ACC112 (cell line): Measurements from ENCODE around the gene VAPB.
A peak's percentile ranks its signal among the peaks of the same experiment; 100 is the strongest.

ENCODE experiments used
- H2AFZ ChIP-seq: fragments of 200-600 bp; sonication (generic); one replicate; pipeline ENCODE4 v1.6.0; 2017; ENCODE audit warnings: antibody characterized with exemption, low read length; ENCODE audit not compliant: unreplicated experiment
- H3K27ac ChIP-seq: fragments of 200-600 bp; sonication (generic); 2 replicates; pipeline ENCODE4 v1.5.1; 2014; ENCODE audit warnings: low read depth, mild to moderate bottlenecking, antibody characterized with exemption, low read length, moderate library complexity
- H3K27me3 ChIP-seq: fragments of 200-600 bp; sonication (generic); 2 replicates; pipeline ENCODE4 v1.6.1; 2014; ENCODE audit warnings: mild to moderate bottlenecking, antibody characterized with exemption, low read length, moderate library complexity, mixed read lengths; ENCODE audit not compliant: insufficient read depth
- H3K36me3 ChIP-seq: fragments of 200-600 bp; sonication (generic); 2 replicates; pipeline ENCODE4 v1.6.1; 2016; ENCODE audit warnings: mild to moderate bottlenecking, antibody characterized with exemption, low read length, moderate library complexity, mixed read lengths; ENCODE audit not compliant: insufficient read depth
- H3K4me1 ChIP-seq: fragments of 200-600 bp; sonication (generic); one replicate; pipeline ENCODE4 v1.6.1; 2016; ENCODE audit warnings: low read length, mixed read lengths; ENCODE audit not compliant: insufficient read depth, unreplicated experiment, control insufficient read depth
- H3K4me3 ChIP-seq: fragments of 200-600 bp; sonication (generic); 2 replicates; pipeline ENCODE4 v1.5.1; 2014; ENCODE audit warnings: mild to moderate bottlenecking, low read depth, low read length
- H3K79me2 ChIP-seq: fragments of 200-600 bp; sonication (generic); one replicate; pipeline ENCODE4 v1.6.0; 2016; ENCODE audit warnings: low read length; ENCODE audit not compliant: control insufficient read depth, unreplicated experiment, insufficient read depth

VAPB gene, protein sequence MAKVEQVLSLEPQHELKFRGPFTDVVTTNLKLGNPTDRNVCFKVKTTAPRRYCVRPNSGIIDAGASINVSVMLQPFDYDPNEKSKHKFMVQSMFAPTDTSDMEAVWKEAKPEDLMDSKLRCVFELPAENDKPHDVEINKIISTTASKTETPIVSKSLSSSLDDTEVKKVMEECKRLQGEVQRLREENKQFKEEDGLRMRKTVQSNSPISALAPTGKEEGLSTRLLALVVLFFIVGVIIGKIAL

DNA sequence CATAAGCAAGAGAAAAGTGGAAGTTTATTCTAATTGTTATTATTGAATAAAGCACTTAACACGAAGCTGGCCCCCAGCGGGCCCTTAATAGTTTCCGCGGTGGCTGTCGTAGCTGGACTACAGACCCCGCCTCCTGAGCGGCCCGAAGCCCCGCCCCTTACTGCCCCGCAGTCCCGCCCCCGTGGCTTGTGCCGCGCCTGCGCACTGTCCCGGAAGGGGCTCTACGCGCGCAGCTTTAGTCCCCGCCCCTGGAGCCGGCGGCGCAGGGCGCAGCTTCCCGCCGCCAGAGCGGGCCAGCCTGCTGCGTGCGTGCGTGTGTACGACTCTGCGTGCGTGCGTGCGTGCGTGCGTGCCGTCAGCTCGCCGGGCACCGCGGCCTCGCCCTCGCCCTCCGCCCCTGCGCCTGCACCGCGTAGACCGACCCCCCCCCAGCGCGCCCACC is at the start of gene VAPB:
TSS of gene VAPB (plus strand) at position 348 of the 442 bp plus-strand sequence. CDS start 231 bp downstream, outside the sequence.
- Histone ChIP-seq H2AFZ (peak within 1 kb of the TSS; percentile 63), H3K79me2 (peaks cover 48% of the 10 kb centered on the region), H3K4me3 (peak within 1 kb of the TSS; percentile 98), H3K27me3 (no peaks in the 10 kb centered on the region), H3K4me1 (peaks cover 34% of the 10 kb centered on the region), H3K27ac (peak within 1 kb of the TSS; percentile 92), H3K36me3 (peaks cover 31% of the 10 kb centered on the region)

DNA sequence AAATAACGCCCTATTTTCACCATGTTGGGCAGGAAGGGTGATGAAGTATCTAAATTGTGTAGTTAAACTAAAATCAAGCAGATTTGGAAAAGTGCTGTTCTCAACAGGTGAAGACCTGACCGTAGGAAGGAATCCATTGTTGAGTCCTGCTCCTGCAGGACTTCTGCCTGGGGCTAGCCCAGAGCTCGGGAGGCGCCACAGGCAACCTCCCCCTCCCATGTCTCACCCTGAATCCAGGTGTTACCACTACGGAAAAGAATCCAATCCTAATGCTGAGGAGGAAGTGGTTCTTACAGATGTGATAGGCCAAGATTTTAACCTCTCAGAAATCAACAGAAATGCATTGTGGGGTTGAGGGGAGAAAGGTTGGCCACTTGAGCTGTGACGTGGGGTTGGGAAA is 49.3 kb upstream of the VAPB start:
- H3K79me2 ChIP-seq: peaks cover 67% of the 10 kb centered on the region
- 0 out of 2 replicates have a peak overlapping the region, but pooled peaks have one; percentile 90 for H3K27ac ChIP-seq
- H3K4me1 ChIP-seq: peaks cover 50% of the 10 kb centered on the region

DNA sequence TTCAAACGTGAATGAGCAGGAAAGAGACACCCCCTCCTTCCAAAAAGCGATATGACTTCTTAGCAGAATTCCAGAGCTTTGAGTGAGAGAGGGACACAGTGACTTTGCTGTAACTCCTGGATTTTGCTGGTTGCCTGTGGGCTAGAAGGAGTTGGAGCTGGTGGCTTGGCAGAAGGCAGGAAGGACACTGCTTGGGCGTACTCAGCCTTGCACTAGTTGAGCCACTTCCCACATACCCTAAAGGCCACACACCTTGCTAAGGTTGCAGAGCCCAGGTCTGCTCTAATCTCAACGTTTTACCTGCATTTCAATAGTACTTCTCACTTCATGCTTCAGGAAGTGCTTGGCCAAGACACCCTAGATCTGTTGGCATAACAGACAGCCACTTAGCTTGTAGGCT is 48.9 kb upstream of the VAPB start:
- Histone ChIP-seq H3K4me1 (peaks cover 54% of the 10 kb centered on the region), H3K36me3 (peaks cover 7% of the 10 kb centered on the region; the same call in 1 of the 2 replicates), H3K27ac (peak overlapping the region; percentile 90), H3K27me3 (no peaks in the 10 kb centered on the region), H2AFZ (no peak overlapping the region), H3K4me3 (no peak overlapping the region), H3K79me2 (peaks cover 66% of the 10 kb centered on the region)

More for the DNA sequence above, 49.3 kb upstream of the VAPB start:
- Histone ChIP-seq H3K4me3 (no peak overlapping the region), H3K27me3 (no peaks in the 10 kb centered on the region), H2AFZ (no peak overlapping the region), H3K36me3 (peaks cover 7% of the 10 kb centered on the region; the same call in 1 of the 2 replicates)

DNA sequence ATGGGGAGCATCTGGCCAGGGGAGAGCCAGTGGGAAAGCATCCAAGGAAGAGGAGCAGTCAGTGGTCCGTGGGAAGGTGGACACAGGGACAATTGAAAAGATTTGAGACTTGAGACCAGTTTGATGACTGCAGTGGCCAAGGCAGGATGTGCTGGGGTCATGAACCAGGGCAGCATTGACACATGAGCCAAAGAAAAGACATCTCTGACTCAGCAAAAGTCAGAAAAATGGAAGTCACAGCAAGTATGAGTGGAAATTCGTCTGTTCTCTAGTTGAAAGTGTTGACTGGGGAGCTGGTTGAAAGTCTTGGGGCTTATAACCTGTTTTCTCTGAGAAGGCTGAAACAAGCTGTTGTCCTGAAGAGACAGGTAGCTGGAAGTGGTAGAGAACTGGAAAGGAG is 48.2 kb upstream of the VAPB start:
- Histone ChIP-seq H3K27me3 (no peaks in the 10 kb centered on the region), H3K27ac (peak overlapping the region; percentile 90), H3K36me3 (peaks cover 13% of the 10 kb centered on the region; the same call in 1 of the 2 replicates)

DNA sequence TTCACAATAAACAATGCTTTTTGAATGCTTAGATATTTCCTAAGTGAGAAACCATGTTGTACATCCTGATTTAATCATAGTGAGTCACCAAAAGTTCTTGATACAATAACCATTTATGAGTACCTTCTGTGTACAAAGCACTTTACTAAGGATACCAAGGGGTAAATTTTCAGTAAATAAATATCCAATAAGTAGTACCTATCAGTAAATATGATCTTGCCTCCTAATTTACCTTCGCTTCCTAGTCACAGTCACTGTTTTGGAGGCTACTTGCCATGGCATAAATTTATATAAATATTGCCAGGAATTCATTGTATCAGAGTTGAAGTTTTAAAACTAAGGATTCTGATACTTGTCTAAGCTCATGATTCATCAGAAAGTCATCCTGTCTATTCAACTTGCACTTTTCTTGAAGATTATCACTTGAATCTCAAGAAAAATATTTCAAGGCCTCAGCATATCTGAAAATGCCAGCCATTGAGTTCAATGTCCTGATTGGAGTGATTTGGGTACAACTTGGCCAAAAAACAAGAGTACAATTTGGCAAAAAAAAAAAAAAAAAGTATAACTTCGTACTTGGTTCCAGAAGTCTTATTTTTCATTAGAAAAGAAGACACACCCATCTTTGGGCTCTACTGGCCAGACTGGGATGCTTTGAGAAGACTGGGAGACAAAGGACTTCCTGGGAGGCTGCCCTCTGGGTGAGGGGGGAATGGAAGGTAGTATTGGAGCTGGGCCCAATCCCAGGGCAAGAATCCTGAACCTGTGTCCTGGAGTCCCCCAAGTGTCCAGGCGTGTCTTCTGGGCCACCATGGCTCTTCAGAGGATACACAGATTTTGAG is 46.7 kb upstream of the VAPB start:
- Histone ChIP-seq H2AFZ (no peak overlapping the region), H3K4me1 (peaks cover 56% of the 10 kb centered on the region), H3K36me3 (peaks cover 24% of the 10 kb centered on the region), H3K27me3 (no peaks in the 10 kb centered on the region), H3K27ac (peak overlapping the region; percentile 90), H3K79me2 (peaks cover 69% of the 10 kb centered on the region), H3K4me3 (peak overlapping the region; percentile 41)

More for the DNA sequence above, 48.2 kb upstream of the VAPB start:
- peak overlapping the region; percentile 42; the same call in 1 of the 2 replicates for H3K4me3 ChIP-seq
- peaks cover 56% of the 10 kb centered on the region for H3K4me1 ChIP-seq
- H2AFZ ChIP-seq: no peak overlapping the region
- H3K79me2 ChIP-seq: peaks cover 69% of the 10 kb centered on the region

DNA sequence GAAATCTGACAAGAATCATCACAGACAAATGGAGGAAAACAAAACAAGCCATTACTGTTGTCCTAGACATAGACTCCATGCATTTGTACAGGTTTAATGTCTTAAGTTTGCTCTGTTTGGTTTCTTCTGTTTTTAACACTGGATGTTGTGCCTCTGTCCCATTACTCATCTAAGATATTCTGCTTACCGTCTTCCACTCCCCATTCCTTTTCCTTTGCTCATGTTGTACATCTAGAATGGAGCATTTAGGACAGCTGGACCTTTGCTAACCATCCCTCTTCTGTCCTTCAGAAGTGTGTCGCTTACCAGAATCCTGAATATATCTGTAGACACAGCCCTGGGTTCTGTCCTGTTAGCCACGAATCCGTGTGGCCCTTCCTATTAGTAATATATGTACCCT is 44.3 kb upstream of the VAPB start:
- H3K27ac ChIP-seq: peak overlapping the region; percentile 90
- H3K4me3 ChIP-seq: no peak overlapping the region
- H3K27me3 ChIP-seq: no peaks in the 10 kb centered on the region
- H3K36me3 ChIP-seq: peaks cover 24% of the 10 kb centered on the region
- peaks cover 66% of the 10 kb centered on the region for H3K4me1 ChIP-seq
- H2AFZ ChIP-seq: no peak overlapping the region
- H3K79me2 ChIP-seq: peaks cover 49% of the 10 kb centered on the region

DNA sequence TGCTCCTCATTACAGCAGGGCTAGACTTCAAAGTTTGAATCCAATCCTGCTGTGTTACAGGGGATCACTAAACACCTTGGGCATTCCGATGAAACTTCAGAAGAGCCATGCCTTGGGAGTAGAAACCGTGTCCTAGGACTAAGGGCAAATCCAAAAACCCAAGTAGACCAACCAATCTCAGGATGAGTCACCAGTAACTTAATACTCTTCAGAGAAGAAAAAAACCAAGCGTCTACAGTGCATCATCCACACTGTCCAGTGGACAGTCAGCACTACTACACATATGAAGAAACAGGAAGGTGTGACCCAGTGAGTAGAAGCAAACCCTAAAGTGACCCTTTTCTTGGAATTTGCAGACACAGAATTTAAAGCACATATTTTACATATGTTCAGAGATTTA is 39.5 kb upstream of the VAPB start:
- Histone ChIP-seq H3K79me2 (peaks cover 19% of the 10 kb centered on the region), H3K4me3 (no peak overlapping the region), H3K4me1 (peaks cover 22% of the 10 kb centered on the region), H3K27ac (peak overlapping the region; percentile 24; the same call in 1 of the 2 replicates), H3K36me3 (peaks cover 38% of the 10 kb centered on the region), H3K27me3 (no peaks in the 10 kb centered on the region), H2AFZ (no peak overlapping the region)

DNA sequence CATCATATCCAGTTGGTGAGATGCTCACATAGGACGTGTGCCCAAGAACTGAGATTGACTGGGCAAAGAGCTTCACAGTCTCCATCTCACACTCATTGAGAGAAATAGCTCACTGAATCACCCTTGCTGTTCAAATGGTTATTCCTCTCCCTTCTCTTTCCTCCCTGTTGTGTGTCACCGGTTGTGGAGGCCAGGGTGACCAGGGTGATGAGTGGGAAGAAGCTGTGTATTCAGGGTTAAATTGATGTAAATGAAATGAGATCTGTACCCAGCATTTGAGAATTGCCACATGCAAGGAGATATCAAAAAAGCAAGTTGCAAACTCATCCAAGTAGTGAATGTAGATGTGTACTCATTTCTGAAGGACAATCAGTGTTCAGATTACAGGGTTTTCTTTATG is 36.6 kb upstream of the VAPB start:
- Histone ChIP-seq H3K4me3 (no peak overlapping the region), H2AFZ (no peak overlapping the region), H3K36me3 (peaks cover 22% of the 10 kb centered on the region), H3K4me1 (peaks cover 15% of the 10 kb centered on the region), H3K27ac (no peak overlapping the region), H3K79me2 (no peaks in the 10 kb centered on the region), H3K27me3 (no peaks in the 10 kb centered on the region)

DNA sequence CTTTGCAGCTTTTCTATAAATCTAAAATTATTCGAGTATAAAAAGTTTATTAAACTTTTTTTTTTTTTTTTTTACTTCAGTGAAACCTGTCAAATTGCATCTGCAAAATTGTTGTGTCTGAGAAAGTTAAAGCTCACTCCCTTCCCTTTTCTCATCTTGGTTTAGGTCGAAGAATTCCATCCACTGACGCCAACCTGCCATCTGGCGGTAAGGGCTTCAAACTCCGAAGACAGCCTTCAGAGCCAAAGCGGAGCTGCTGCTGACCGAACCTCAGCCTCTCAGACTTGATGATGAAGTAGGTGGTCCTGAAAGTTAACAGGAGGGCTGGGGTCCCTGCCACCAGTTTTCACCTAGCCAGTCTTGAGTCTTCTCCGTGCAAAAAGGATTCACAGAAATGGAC is 29.6 kb upstream of the VAPB start:
- H3K4me3 ChIP-seq: no peak overlapping the region
- no peaks in the 10 kb centered on the region for H3K79me2 ChIP-seq
- peaks cover 23% of the 10 kb centered on the region for H3K36me3 ChIP-seq
- no peaks in the 10 kb centered on the region for H3K4me1 ChIP-seq
- no peak overlapping the region for H3K27ac ChIP-seq
- H2AFZ ChIP-seq: no peak overlapping the region
- H3K27me3 ChIP-seq: no peaks in the 10 kb centered on the region

DNA sequence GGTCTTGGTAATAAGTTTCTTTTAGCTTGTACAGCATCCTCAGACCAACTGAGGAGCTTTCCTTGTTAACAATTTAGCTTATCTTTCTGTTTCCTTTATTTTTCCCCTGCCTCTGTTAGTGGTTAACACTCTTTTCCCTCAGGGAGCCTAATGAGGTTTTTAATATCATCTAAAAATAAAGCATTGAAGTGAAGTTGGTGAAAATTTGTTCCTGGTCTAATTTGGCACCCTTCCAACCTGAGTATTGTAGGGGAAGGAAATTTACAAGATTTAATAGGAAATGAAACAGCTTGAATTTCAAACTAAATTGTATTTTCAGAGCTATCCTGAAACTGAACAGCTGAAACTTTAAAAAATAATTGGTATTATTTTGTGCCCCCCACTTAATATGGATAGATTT is 28.1 kb upstream of the VAPB start:
- peaks cover 20% of the 10 kb centered on the region for H3K36me3 ChIP-seq
- H3K79me2 ChIP-seq: no peaks in the 10 kb centered on the region
- no peak overlapping the region for H2AFZ ChIP-seq
- H3K4me1 ChIP-seq: no peaks in the 10 kb centered on the region
- no peaks in the 10 kb centered on the region for H3K27me3 ChIP-seq
- H3K27ac ChIP-seq: no peak overlapping the region
- H3K4me3 ChIP-seq: no peak overlapping the region
